AG04450 (cell line): ENCODE measurements around the gene TNFRSF6B. TPM values are rescaled to one million over a fixed set of nuclear protein-coding genes. Genes with fewer than 3 reads are reported as not detected.

ENCODE experiments used
- CTCF ChIA-PET: fragments of 300-600, 350-600 bp; formaldehyde crosslinking; extraction: SDS; loops from one replicate; lab custom pipeline; 2022; ENCODE audit warnings: antibody characterized with exemption, inconsistent platforms; lab: Charles Lee
- POLR2A ChIA-PET: fragments of 350-600 bp; formaldehyde crosslinking; extraction: SDS; loops from one replicate; lab custom pipeline; 2021; ENCODE audit warnings: antibody characterized with exemption, inconsistent platforms; lab: Yijun Ruan, JAX
- DNase-seq: peaks from one replicate; pipeline ENCODE4 v3.0.0-alpha.2; 2011; ENCODE audit warnings: low read depth, low spot score
- H3K27ac ChIP-seq: one replicate; pipeline ENCODE4 v1.5.1; 2012; ENCODE audit warnings: low read depth, low read length, control low read depth
- H3K27me3 ChIP-seq: one replicate; pipeline ENCODE4 v1.6.0; 2012; ENCODE audit warnings: low read length; ENCODE audit not compliant: control insufficient read depth, insufficient read depth
- H3K4me3 ChIP-seq: 2 replicates; pipeline ENCODE4 v1.5.1; 2011; ENCODE audit warnings: mild to moderate bottlenecking, low read depth, low read length, control low read depth
- H3K9me3 ChIP-seq: 2 replicates; pipeline ENCODE4 v1.5.1; 2012; ENCODE audit warnings: low read length; ENCODE audit not compliant: control insufficient read depth, insufficient read depth
- polyA plus RNA-seq: library from polyadenylated mRNA; depleted of rRNA; stranded (reverse); fragments of >200 nt; gene quantifications from 2 replicates; pipeline ENCODE4 v1.2.3, GENCODE V29; 2011
- TF ChIP-seq, protein P1 (sequence below): IDR thresholded peaks from 2 replicates; pipeline ENCODE4 v1.5.1; 2011; ENCODE audit warnings: low read depth, low read length, control low read depth, inconsistent platforms

The TNFRSF6B gene
- polyA plus RNA-seq, 1 experiment: 2.5 TPM

DNA sequence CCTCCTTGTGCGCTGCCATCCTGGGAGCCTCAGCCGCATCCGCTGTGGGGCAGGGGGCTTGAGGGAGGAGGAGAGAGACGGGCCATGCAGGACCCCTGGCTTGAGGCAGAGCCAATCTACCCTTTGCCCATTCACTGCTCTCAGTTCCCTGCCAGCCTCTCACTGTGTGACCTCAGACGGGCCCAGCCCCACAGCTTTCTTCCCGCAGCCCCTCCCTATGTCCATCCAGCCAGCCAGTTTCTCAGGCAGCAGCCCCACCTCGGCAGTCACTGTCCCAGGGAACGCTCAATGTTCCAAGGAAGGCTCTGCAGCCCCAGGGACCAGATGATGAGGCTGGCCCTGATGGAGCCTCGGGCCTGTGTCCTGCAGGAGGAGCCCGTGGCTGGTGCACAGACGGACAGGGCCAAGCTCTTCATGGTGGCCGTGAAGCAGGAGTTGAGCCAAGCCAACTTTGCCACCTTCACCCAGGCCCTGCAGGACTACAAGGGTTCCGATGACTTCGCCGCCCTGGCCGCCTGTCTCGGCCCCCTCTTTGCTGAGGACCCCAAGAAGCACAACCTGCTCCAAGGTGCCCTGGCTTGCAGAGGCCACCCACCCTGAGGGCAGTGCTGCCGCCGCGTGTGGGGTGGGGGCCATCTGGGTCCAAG, 3.9 kb upstream of the TNFRSF6B start:
- Histone ChIP-seq H3K4me3 (no peak overlapping the region), H3K27me3 (no peaks in the 10 kb centered on the region), H3K9me3 (no peaks in the 10 kb centered on the region; the same call in 1 of the 2 replicates), H3K27ac (no peak overlapping the region)
- POLR2A ChIA-PET: interaction anchor here (1.0 to 1.2 kb wide), 2 partner anchors 10 to 39 kb away, joined by 4 to 6 read pairs; partner anchors contain the start of gene STMN3
- CTCF ChIA-PET: no interaction called here
- TF ChIP-seq, protein P1, sequence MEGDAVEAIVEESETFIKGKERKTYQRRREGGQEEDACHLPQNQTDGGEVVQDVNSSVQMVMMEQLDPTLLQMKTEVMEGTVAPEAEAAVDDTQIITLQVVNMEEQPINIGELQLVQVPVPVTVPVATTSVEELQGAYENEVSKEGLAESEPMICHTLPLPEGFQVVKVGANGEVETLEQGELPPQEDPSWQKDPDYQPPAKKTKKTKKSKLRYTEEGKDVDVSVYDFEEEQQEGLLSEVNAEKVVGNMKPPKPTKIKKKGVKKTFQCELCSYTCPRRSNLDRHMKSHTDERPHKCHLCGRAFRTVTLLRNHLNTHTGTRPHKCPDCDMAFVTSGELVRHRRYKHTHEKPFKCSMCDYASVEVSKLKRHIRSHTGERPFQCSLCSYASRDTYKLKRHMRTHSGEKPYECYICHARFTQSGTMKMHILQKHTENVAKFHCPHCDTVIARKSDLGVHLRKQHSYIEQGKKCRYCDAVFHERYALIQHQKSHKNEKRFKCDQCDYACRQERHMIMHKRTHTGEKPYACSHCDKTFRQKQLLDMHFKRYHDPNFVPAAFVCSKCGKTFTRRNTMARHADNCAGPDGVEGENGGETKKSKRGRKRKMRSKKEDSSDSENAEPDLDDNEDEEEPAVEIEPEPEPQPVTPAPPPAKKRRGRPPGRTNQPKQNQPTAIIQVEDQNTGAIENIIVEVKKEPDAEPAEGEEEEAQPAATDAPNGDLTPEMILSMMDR: 0 out of 2 replicates have a peak, but pooled peaks have one; percentile 13
- DNase-seq: no peak

DNA sequence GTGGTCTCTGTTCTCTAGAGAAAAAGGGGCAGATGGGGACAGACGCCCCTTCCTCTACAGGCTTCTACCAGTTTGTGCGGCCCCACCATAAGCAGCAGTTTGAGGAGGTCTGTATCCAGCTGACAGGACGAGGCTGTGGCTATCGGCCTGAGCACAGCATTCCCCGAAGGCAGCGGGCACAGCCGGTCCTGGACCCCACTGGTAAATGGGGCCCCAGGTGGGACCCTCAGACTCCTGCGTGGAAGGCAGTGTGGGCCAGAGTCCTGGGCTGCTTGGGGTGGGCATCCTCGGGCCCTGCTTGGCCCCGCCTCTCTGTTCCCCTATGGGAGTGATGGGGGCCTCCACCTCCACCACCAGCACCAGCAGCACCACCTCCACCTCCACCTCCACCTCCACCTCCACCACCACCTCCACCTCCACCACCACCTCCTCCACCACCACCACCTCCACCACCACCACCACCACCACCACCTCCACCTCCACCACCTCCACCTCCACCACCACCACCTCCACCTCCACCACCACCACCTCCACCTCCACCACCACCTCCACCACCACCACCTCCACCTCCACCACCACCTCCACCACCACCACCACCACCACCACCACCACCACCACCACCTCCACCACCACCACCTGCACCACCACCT, 3.2 kb upstream of the TNFRSF6B start:
- ChIA-PET POLR2A (no interaction called here), CTCF (no interaction called here)
- TF ChIP-seq, protein P1: no peak

DNA sequence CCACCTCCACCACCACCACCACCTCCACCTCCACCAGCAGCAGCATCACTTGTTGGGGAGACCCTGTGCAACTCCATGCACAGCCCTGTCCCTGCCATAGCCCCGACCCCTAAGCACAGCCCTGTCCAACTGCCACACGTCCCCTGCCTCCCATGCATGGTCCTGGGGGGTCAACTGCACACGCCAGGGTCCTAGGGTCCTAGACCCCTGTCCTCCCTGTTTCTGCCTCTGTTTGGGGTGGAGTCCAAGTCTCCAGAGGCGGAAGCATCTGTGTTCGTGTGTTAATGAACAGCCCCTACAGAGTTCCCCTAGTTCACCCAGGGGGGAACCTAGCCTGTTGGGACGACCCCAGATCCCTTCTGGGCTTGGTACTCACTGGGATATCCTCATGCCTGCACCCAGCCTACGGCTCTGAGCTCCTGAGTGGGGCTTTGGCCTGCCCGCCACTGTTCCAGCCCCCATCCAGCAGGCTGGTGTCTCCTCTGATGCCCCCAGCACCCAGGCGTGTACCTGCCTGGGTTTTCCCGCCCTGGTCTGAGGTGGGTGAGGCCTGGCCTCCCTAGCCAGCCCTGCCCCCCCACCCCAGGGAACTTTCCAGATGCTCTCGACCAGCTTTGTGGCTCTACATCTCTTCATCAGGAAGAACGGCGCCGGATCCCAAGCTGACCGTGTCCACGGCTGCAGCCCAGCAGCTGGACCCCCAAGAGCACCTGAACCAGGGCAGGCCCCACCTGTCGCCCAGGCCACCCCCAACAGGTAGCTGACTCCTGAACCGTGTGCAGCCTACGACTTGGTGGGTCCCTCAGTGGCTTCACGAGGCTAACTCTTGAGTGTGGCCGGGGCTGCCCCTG, 2.5 kb upstream of the TNFRSF6B start:
- TF ChIP-seq, protein P1: no peak
- no peaks in the 10 kb centered on the region for H3K27me3 ChIP-seq
- no peak overlapping the region for H3K27ac ChIP-seq
- H3K4me3 ChIP-seq: no peak overlapping the region
- CTCF ChIA-PET: no interaction called here
- H3K9me3 ChIP-seq: no peaks in the 10 kb centered on the region; the same call in 1 of the 2 replicates
- POLR2A ChIA-PET: interaction anchor here (0.6 kb wide), 1 partner anchor 17 kb away, joined by 4 read pairs; no protein-coding TSS in a partner anchor
- no peak for DNase-seq

More for the DNA sequence above, 3.2 kb upstream of the TNFRSF6B start:
- DNase-seq: no peak
- Histone ChIP-seq H3K9me3 (no peaks in the 10 kb centered on the region; the same call in 1 of the 2 replicates), H3K27ac (no peak overlapping the region), H3K27me3 (no peaks in the 10 kb centered on the region), H3K4me3 (no peak overlapping the region)

DNA sequence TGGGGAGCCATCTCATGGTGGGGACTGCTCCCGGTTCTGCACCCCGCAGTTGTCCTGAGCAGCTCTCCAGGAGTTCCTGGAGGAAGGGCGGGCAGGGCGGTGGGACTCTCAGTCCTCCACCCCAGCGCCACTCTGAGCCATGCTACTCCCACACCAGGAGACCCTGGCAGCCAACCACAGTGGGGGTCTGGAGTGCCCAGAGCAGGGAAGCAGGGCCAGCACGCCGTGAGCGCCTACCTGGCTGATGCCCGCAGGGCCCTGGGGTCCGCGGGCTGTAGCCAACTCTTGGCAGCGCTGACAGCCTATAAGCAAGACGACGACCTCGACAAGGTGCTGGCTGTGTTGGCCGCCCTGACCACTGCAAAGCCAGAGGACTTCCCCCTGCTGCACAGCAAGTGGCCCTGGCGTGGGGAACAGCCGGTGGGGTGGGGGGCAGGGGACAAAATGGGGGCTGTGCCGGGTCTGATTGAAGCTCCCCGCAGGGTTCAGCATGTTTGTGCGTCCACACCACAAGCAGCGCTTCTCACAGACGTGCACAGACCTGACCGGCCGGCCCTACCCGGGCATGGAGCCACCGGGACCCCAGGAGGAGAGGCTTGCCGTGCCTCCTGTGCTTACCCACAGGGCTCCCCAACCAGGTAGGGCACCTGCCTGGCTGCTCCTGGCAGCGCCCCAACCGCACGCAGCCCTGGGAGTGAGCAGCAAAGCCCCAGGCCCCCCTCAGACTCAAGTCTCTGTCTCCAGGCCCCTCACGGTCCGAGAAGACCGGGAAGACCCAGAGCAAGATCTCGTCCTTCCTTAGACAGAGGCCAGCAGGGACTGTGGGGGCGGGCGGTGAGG, 1.6 kb upstream of the TNFRSF6B start:
- no peak for DNase-seq
- H3K4me3 ChIP-seq: no peak overlapping the region
- TF ChIP-seq, protein P1: no peak
- H3K27me3 ChIP-seq: no peaks in the 10 kb centered on the region
- no peak overlapping the region for H3K27ac ChIP-seq
- CTCF ChIA-PET: no interaction called here
- POLR2A ChIA-PET: interaction anchor here (0.7 to 1.5 kb wide), 2 partner anchors 8 to 12 kb away, joined by 3 to 4 read pairs; no protein-coding TSS in a partner anchor
- no peaks in the 10 kb centered on the region; the same call in 1 of the 2 replicates for H3K9me3 ChIP-seq
